RWPE1 (cell line): ENCODE results near the gene SCGB3A1.

Source experiments
- CTCF ChIA-PET: fragments of 350-600 bp; sonication (Branson Sonifier 250); formaldehyde crosslinking; extraction: SDS; loops from one replicate; lab custom pipeline; 2021; lab: Yijun Ruan, JAX
- POLR2A ChIA-PET: fragments of 400-600 bp; formaldehyde crosslinking; extraction: SDS; loops from one replicate; lab custom pipeline; 2020; ENCODE audit warnings: antibody characterized with exemption; ENCODE audit not compliant: low non-redundant PET; lab: Yijun Ruan, JAX
- DNase-seq: peaks from one replicate; pipeline ENCODE4 v3.0.0; 2012; ENCODE audit warnings: low spot score
- H3K27ac ChIP-seq: fragments of 450-650 bp; 2 replicates; pipeline ENCODE4 v1.5.1; 2017
- TF ChIP-seq, protein P1 (sequence below): fragments of 450-650 bp; conservative IDR thresholded peaks from 2 replicates; pipeline ENCODE4 v1.5.1; 2017; ENCODE audit warnings: low read depth, mild to moderate bottlenecking

SCGB3A1 gene

DNA sequence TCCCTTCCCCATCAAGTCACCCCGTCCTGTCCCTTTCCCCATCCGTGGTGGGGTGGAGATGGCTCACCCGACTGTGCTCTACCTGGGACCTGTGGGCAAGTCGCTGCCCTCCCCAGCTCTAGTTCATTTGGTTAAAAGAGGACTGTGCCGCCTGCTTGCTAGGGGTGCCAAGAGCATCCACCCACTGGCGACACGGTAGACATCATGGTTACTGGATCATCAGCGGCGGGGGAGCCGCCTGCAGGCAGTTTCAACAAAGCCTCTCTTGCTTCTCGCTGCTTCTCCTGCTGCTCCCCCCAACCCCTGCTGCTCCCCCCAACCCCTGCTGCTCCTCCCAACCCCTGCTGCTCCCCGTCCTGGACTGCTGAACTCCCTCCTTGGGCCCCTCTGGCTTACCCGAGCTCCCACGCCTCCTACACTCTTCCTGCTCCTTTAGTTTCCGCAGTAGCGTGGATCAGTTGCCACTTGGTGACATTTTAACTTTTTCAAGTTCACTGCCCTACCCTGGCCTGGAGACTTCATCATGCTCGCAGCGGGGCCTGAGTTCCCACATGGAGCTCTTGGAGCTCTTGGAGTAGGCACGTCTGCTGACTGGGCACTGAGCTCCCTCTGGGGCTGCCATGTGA is 22.0 kb upstream of the SCGB3A1 start:
- DNase-seq = no peak
- CTCF ChIA-PET = interaction anchor here (0.6 kb wide), 1 partner anchor 69 kb away, joined by 3 read pairs; no protein-coding TSS in a partner anchor
- no peak overlapping the region for H3K27ac ChIP-seq
- POLR2A ChIA-PET = no interaction called here
- TF ChIP-seq, protein P1, sequence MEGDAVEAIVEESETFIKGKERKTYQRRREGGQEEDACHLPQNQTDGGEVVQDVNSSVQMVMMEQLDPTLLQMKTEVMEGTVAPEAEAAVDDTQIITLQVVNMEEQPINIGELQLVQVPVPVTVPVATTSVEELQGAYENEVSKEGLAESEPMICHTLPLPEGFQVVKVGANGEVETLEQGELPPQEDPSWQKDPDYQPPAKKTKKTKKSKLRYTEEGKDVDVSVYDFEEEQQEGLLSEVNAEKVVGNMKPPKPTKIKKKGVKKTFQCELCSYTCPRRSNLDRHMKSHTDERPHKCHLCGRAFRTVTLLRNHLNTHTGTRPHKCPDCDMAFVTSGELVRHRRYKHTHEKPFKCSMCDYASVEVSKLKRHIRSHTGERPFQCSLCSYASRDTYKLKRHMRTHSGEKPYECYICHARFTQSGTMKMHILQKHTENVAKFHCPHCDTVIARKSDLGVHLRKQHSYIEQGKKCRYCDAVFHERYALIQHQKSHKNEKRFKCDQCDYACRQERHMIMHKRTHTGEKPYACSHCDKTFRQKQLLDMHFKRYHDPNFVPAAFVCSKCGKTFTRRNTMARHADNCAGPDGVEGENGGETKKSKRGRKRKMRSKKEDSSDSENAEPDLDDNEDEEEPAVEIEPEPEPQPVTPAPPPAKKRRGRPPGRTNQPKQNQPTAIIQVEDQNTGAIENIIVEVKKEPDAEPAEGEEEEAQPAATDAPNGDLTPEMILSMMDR = no peak

DNA sequence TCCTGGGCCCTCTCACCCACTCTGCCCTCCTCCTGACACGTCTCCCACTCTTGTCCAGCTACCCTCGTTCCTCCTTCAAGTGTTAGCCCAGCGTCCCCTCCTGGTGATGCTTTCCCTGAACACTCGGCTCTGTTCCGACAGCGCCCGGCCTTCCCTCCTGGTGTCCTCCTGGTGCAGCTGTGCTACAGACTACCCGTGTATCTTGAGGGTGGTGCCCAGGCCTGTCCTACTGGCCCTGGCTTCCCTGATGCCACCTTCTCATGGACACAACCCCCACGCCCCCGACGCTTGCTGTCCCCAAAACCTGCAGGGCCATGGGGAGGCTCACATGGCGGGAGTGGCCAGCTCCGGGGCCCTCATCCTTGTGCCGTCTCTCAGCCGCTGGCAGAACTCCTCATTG is 21.4 kb upstream of the SCGB3A1 start:
- CTCF ChIA-PET = no interaction called here
- H3K27ac ChIP-seq = no peak overlapping the region
- TF ChIP-seq, protein P1 = no peak
- DNase-seq = no peak
- POLR2A ChIA-PET = no interaction called here

DNA sequence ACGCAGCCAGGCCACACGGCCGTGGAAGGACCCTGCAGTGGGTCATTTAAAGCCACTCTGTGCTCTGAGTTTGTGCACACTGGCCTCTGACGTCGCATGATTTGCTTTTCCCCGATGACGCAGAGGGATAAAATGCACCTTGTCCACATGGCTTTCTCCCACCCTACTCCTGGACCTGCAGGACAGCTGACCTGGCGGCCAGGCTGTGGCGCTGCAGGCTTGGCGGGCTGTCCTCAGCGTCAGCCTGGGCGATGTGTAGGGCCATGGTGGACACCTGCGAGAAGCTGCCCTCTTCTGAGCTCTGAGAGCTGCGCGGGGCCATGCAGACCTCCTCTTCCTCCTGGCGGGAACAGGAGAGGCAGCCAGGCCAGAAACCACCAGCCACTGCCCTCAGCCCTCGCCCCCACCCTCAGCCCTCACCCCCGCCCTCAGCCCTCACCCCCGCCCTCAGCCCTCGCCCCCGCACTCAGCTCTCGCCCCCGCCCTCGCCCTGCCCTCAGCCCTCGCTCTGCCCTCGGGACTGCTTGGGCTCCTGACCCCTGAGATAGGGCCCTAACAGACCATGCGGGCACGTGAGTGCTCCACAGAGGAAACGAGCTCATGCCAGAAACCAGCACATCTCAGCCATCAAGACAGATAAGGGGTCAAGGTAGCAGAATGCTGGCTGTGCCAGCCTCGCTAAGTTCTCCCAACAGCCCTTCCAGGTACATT is 20.0 kb upstream of the SCGB3A1 start:
- DNase-seq = no peak
- CTCF ChIA-PET = interaction anchor here (0.6 to 0.7 kb wide), 2 partner anchors 59 to 197 kb away, joined by 3 to 4 read pairs; no protein-coding TSS in a partner anchor
- TF ChIP-seq, protein P1 = no peak
- H3K27ac ChIP-seq = no peak overlapping the region
- POLR2A ChIA-PET = no interaction called here

DNA sequence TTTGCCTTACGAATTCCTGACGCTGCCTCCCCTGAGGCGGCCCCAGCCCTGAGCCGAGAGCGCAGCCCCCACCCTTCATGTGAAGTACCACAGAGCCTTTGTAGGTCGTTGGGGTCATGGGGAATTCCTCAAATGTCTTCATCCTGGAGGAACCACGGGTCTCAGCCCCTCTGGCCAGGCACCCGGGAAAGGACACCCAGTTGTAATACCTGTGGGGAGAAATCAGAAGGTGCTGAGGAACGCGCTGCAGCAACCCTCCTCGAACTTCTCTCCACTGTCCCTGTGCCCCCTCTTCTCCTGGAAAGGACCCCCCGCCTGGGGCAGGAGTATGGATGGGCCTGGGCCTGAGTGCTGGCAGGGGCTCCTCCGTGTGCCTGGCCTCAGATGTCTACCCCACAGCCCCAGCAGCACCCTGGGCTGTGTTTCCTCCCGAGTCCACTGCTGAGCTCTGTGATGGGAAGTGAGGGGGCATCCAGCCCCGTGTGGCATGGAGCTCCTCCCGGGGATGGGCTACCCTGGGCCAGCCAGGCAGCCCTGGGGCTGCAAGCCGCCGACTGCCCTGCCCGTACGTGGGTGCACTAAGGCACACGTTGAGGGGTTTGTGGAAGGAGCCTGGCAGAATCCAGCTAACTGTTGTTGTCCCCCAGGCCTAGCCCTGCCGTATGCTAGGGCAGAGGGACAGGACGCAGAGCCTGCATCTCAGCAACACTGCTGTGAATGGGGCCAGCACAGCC is 18.7 kb upstream of the SCGB3A1 start:
- DNase-seq = no peak
- no peak overlapping the region for H3K27ac ChIP-seq
- TF ChIP-seq, protein P1 = no peak
- POLR2A ChIA-PET = no interaction called here
- CTCF ChIA-PET = interaction anchor here (0.7 to 0.9 kb wide), 2 partner anchors 9 to 198 kb away, joined by 4 read pairs; no protein-coding TSS in a partner anchor

DNA sequence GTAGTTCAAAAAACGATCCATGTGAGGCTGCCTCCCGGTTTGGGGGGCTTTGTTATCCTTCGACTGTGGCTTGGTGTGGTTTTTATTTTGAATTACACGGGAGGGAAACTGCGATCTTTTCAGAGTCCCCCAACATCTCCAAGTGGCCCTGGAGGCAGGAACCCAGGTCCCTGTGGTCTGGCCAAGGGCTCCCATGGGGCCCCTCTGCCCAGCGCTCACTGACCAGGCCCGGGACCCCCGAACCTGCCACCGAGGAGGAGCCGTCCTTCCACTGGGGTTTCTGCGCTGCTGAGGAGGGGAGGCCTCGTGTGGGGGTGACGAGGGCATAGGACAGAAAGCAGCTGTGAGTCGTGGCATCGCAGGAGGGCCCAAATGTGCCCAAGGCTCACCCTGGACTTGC is 18.1 kb upstream of the SCGB3A1 start:
- no peak overlapping the region for H3K27ac ChIP-seq
- POLR2A ChIA-PET = no interaction called here
- no peak for DNase-seq
- TF ChIP-seq, protein P1 = no peak
- CTCF ChIA-PET = interaction anchor here (0.9 kb wide), 1 partner anchor 10 kb away, joined by 4 read pairs; no protein-coding TSS in a partner anchor
